ENCODE measurements around the gene CYP3A7. TPM values are rescaled to one million over a fixed set of nuclear protein-coding genes. Genes with fewer than 3 reads are reported as not detected.
"Not testable (repeated sequence)": the region's sequence is repeated elsewhere in the genome, so short reads cannot be mapped to it uniquely, and the experiment has no call there.

The CYP3A7 gene
- total RNA-seq, 1 donor from 2014 or later = 0.12 TPM

- no peak overlapping the region for H3K4me3 ChIP-seq (ENCODE audit: low read depth, low read length)
- DNase-seq (ENCODE audit: low read depth) = peak; percentile 77
- TF ChIP-seq CTCF (conservative IDR thresholded peaks at IDR 0.05; ENCODE audit: low read depth, low read length) = no peak
Measured at GRCh38 chr7:99772565-99772964, 37.6 kb upstream of the CYP3A7 start.

GRCh38 chr7:99769494-99769893 is 34.5 kb upstream of the CYP3A7 start:
- DNase-seq (ENCODE audit: low read depth); H3K4me3 ChIP-seq (ENCODE audit: low read depth, low read length): not testable (repeated sequence)

- no peak for TF ChIP-seq CTCF (conservative IDR thresholded peaks at IDR 0.05; ENCODE audit: low read depth, low read length)
- no peak overlapping the region for H3K4me3 ChIP-seq (ENCODE audit: low read depth, low read length)
- no peak for DNase-seq (ENCODE audit: low read depth)
Measured at GRCh38 chr7:99768471-99768870, 33.5 kb upstream of the CYP3A7 start.

GRCh38 chr7:99767662-99768061 is 32.7 kb upstream of the CYP3A7 start:
- no peak for TF ChIP-seq CTCF (conservative IDR thresholded peaks at IDR 0.05; ENCODE audit: low read depth, low read length)
- DNase-seq (ENCODE audit: low read depth) = no peak
- H3K4me3 ChIP-seq (ENCODE audit: low read depth, low read length) = no peak overlapping the region

GRCh38 chr7:99766484-99767099 is 31.6 kb upstream of the CYP3A7 start:
- DNase-seq (ENCODE audit: low read depth) = no peak
- H3K4me3 ChIP-seq (ENCODE audit: low read depth, low read length) = no peak overlapping the region
- TF ChIP-seq CTCF (conservative IDR thresholded peaks at IDR 0.05; ENCODE audit: low read depth, low read length) = no peak

GRCh38 chr7:99764478-99764877 is 29.5 kb upstream of the CYP3A7 start:
- DNase-seq (ENCODE audit: low read depth) = no peak
- TF ChIP-seq CTCF (conservative IDR thresholded peaks at IDR 0.05; ENCODE audit: low read depth, low read length) = no peak
- H3K4me3 ChIP-seq (ENCODE audit: low read depth, low read length) = no peak overlapping the region

- TF ChIP-seq CTCF (conservative IDR thresholded peaks at IDR 0.05; ENCODE audit: low read depth, low read length) = no peak
- no peak overlapping the region for H3K4me3 ChIP-seq (ENCODE audit: low read depth, low read length)
- no peak for DNase-seq (ENCODE audit: low read depth)
Measured at GRCh38 chr7:99762680-99763327, 27.8 kb upstream of the CYP3A7 start.
